Neural crest cell (in vitro differentiated cells): ENCODE measurements around the gene RANBP17. TPM values are rescaled to one million over a fixed set of nuclear protein-coding genes. Genes with fewer than 3 reads are reported as not detected.

ENCODE experiments used
- DNase-seq: peaks from one replicate; pipeline ENCODE4 v3.0.0; 2021; ENCODE audit warnings: low read depth, mixed read lengths, low spot score
- H3K27ac Mint-ChIP-seq: one replicate; pipeline ENCODE4 v1.8.0; 2021; ENCODE audit warnings: mild to moderate bottlenecking, mixed read lengths; ENCODE audit not compliant: unreplicated experiment
- H3K27me3 Mint-ChIP-seq: 2 replicates; pipeline ENCODE4 v1.8.0; 2021; ENCODE audit warnings: low read depth, mild to moderate bottlenecking, mixed read lengths
- H3K36me3 Mint-ChIP-seq: 2 replicates; pipeline ENCODE4 v1.8.0; 2021; ENCODE audit warnings: low read depth, mild to moderate bottlenecking, mixed read lengths
- H3K4me1 Mint-ChIP-seq: 2 replicates; pipeline ENCODE4 v1.8.0; 2021; ENCODE audit warnings: mixed read lengths
- H3K4me3 Mint-ChIP-seq: one replicate; pipeline ENCODE4 v1.8.0; 2021; ENCODE audit warnings: mild to moderate bottlenecking, mixed read lengths
- H3K9me3 Mint-ChIP-seq: 2 replicates; pipeline ENCODE4 v1.8.0; 2021; ENCODE audit warnings: mixed read lengths
- total RNA-seq: library from RNA; stranded (reverse); gene quantifications from 2 replicates; pipeline ENCODE4 v1.2.1, GENCODE V29; 2021
- TF ChIP-seq, protein P1 (sequence below): fragments of 200-600 bp; sonication (generic); conservative IDR thresholded peaks from 2 replicates; pipeline ENCODE4 v1.5.0; 2021; ENCODE audit warnings: antibody characterized with exemption, mild to moderate bottlenecking

RANBP17 gene
- total RNA-seq, 1 donor from 2014 or later: 26.9 TPM

DNA sequence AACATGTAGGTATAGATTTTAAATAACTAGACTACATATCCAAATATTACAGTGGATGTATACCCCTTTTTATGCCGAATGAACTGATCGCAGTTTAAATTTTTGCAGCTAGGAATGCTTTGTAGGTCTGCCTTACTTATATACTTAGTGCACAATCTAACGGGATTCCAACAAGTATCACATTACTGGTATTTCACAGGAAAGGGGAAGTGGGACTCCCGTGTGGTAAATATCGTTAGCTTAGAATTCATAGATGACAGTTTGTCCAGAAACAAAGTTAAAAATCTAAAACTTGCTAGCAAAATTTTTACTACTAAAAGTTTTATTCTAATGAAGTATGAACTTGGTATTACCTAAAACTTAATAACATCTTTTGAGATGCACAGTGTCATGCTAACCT lies 253.7 kb downstream of the RANBP17 start:
- Mint-ChIP-seq H3K9me3 (peaks cover 10% of the 10 kb centered on the region), H3K4me3 (no peak overlapping the region), H3K27me3 (no peaks in the 10 kb centered on the region), H3K4me1 (no peaks in the 10 kb centered on the region), H3K36me3 (peaks cover 12% of the 10 kb centered on the region), H3K27ac (no peak overlapping the region)
- TF ChIP-seq, protein P1, sequence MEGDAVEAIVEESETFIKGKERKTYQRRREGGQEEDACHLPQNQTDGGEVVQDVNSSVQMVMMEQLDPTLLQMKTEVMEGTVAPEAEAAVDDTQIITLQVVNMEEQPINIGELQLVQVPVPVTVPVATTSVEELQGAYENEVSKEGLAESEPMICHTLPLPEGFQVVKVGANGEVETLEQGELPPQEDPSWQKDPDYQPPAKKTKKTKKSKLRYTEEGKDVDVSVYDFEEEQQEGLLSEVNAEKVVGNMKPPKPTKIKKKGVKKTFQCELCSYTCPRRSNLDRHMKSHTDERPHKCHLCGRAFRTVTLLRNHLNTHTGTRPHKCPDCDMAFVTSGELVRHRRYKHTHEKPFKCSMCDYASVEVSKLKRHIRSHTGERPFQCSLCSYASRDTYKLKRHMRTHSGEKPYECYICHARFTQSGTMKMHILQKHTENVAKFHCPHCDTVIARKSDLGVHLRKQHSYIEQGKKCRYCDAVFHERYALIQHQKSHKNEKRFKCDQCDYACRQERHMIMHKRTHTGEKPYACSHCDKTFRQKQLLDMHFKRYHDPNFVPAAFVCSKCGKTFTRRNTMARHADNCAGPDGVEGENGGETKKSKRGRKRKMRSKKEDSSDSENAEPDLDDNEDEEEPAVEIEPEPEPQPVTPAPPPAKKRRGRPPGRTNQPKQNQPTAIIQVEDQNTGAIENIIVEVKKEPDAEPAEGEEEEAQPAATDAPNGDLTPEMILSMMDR: no peak
- no peak for DNase-seq

DNA sequence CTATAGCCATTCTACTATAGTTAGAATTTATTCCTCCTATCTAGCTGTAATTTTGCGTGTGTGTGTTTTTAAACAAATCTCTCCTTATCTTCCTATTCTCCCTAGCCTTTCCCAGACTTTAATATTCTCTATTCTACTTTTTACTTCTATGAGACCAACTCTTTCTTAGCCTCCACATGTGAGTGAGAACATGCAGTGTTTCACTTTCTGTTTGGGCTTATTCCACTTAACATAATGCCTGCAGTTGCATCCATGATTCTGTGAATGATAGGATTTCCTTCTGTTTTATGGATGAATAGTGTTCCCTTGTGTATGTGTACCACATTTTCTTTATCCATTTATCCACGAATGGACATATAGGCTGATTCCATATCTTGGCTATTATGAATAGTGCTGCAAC lies 254.9 kb downstream of the RANBP17 start:
- H3K9me3 Mint-ChIP-seq: peaks cover 10% of the 10 kb centered on the region
- no peaks in the 10 kb centered on the region for H3K4me1 Mint-ChIP-seq
- TF ChIP-seq, protein P1: no peak
- DNase-seq: no peak
- peaks cover 13% of the 10 kb centered on the region for H3K36me3 Mint-ChIP-seq
- H3K4me3 Mint-ChIP-seq: no peak overlapping the region
- H3K27ac Mint-ChIP-seq: no peak overlapping the region
- H3K27me3 Mint-ChIP-seq: no peaks in the 10 kb centered on the region

DNA sequence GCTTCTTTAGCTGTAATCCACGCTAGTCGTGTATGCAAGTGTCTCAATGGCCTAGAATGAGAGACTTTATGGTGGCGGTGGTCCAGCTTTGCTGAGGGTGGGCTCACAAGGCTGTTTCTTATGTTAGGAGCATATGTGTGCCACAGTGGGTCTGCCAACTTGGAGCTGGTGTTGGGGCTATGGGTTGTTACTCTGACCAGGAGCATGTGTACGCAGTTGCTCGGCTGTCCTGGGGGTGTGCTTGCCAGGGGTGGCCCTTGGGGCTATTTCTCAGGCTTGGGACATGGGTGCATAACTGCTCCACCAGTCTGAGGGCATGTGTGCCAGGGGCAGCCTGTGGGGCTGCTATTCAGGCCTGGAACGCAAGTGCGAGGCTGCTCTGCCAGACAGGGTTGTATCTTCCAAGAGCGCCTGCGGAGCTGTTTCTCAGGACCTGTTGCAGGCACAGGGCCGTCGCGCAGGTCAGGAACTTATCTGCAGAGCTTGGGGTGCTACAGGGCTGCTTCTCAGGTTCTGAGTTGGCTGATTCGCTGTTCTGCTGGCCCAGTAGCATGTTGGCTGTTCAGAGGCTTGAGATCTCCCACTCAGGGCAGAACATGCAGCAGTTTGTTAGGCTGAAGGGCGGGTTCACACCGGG lies 259.3 kb downstream of the RANBP17 start:
- Mint-ChIP-seq H3K9me3 (peaks cover 10% of the 10 kb centered on the region), H3K4me3 (no peak overlapping the region), H3K27me3 (no peaks in the 10 kb centered on the region), H3K36me3 (peaks cover 18% of the 10 kb centered on the region), H3K27ac (no peak overlapping the region), H3K4me1 (no peaks in the 10 kb centered on the region)
- no peak for DNase-seq
- TF ChIP-seq, protein P1: no peak

DNA sequence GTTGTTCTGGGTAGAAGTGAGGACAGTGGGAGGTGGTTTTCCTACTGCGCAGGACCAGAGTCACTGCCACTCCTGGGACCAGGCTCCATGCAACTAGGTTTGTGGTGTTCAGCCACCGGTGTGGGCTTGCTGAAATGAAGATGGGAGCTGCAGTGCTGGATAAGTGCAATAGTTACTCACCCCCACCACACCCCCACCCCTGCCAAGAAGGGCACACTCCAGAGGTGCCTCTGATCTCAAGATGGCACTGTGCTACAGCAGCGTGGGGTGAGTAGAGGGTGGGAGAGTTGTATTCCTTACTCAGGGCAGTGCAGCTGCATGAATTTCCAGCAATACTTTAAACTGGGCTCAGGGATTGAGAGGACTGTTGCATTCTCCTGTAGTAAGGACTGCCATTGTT lies 259.8 kb downstream of the RANBP17 start:
- DNase-seq: no peak
- Mint-ChIP-seq H3K27ac (no peak overlapping the region), H3K9me3 (peaks cover 12% of the 10 kb centered on the region), H3K4me3 (no peak overlapping the region), H3K36me3 (peaks cover 22% of the 10 kb centered on the region), H3K4me1 (no peaks in the 10 kb centered on the region), H3K27me3 (no peaks in the 10 kb centered on the region)
- TF ChIP-seq, protein P1: no peak

DNA sequence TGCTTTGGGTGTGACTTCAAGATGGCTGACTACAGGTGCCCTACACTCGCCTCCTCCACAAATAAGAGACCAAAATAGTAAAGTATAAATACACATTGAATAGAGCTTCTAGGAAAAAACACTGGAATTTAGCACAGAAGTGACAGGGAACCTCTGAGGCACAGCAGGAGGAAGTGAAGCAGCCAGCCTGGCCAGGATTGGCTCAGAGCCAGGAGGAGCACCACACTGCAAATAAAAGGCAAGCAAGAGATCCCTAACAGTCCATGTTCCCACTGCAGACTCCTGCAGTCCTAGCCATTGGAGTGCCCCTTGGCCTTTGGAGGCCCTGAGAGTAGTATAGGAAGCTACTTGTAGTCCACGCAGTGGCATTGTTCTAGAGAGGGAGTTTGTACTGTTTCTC lies 260.6 kb downstream of the RANBP17 start:
- H3K4me1 Mint-ChIP-seq: no peaks in the 10 kb centered on the region
- H3K4me3 Mint-ChIP-seq: no peak overlapping the region
- H3K27me3 Mint-ChIP-seq: no peaks in the 10 kb centered on the region
- DNase-seq: no peak
- peak overlapping the region; percentile 45 for H3K27ac Mint-ChIP-seq
- peaks cover 23% of the 10 kb centered on the region for H3K36me3 Mint-ChIP-seq
- TF ChIP-seq, protein P1: no peak
- peaks cover 19% of the 10 kb centered on the region for H3K9me3 Mint-ChIP-seq
